NCI-H2081 treated with DMSO at 0.1 percent for 48 hours (cell line): ENCODE data around the gene VASH2.

Source experiments
- DNase-seq: peaks from one replicate; lab custom pipeline; 2025; lab: John Stamatoyannopoulos, UW

The VASH2 gene

DNA sequence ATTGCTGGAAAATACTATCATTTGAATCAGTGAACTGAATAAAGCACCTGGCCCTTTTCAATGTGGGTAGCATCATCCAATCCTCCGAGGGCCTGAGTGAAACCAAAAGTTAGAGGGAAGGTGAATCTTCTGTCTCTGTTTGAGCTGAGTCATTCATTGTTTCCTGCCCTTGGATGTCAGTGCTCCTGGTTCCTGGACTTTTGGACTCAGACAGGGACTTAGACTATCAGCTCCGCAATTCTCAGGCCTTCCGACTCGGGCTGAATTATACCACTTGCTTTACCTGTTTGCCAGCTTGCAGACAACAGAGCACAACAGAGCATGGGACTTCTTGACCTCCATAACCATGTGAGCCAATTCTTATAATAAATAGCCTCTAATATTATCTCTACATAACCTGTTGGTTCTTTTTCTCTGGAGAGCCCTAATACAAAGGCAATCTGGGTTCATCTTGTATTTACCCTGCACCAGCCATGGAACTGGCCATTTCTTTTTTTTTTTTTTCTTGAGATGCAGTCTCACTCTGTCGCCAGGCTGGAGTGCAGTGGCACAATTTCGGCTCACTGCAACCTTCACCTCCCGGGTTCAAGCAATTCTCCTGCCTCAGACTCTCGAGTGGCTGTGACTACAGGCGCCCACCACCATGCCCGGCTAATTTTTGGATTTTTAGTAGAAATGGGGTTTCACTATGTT, 19.2 kb upstream of the VASH2 start:
- DNase-seq: no peak

DNA sequence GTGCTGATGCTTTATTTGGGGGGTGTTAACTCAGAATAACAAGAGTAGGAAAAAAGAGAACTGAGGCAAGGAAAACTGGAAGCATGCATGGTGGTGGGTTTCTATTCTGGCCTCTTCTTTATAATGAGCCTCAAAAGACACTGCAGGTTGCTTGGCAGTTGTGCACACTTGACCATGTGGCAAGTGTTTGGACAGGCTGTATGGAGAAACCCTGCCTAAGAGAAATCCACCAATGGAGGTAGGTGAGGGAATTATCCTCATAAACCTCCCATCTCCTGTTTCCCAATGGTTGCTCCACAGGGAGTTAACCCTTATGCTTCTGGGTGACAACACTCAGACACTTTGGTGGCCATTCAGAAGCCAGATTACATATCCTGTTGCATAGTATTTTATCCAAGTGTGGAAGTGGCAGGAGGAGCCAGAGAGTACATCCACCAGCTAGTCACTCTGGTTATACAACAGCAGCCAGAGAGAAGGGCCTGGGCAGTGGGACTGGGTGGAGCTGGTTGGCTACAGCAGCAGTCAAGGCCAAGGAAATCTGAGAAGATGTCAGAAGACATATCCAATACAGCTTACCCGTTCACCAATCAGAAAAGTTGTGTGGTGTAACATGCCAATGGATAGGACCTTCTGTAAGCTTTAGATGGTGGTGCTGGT, 16.4 kb upstream of the VASH2 start:
- no peak for DNase-seq

DNA sequence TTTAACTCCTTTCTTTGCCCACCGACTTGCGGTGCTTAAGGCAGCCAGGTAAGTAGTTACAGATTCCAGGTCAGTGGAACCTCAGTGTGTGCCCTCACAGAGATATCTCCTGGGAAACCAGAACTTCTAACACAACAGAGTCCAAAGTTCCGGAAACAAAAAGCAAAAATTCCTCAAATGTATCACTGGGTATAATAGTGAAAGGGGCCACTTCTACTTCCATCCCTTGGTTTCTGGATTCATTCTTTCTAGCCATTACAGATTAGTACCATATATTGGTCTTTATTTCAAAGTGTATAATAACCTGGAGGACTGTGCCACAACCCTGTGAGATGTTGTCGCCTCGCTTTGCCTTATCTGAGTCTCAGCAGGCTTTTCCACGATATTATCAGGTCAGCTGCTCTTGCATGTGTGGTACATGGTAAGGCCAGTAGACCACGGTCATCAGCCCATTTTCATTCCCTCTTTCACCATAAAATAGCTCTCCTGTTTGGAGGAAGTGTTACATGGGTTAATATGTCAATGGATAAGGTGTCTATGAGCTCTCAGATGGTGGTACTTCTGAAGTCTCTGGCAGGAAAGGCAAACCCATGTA, 14.9 kb upstream of the VASH2 start:
- no peak for DNase-seq

DNA sequence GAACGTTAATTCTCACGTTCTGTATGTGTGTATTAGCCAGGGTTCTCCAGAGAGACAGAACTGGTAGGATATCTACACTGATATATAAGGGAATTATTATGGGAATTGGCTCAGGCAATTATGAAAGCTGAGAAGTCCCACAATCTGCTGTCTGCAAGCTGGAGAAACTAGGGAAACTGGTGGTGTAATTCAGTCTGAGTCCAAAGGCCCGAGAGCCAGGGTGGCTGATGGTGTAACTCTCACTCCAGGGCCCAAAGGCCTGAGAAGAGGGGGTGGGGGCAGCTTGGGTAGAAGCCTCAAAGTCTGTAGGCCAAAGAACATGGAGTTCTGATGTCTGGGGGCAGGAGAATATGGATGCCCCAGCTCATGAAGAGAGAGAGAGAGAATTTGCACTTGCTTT, 13.3 kb upstream of the VASH2 start:
- DNase-seq: no peak

DNA sequence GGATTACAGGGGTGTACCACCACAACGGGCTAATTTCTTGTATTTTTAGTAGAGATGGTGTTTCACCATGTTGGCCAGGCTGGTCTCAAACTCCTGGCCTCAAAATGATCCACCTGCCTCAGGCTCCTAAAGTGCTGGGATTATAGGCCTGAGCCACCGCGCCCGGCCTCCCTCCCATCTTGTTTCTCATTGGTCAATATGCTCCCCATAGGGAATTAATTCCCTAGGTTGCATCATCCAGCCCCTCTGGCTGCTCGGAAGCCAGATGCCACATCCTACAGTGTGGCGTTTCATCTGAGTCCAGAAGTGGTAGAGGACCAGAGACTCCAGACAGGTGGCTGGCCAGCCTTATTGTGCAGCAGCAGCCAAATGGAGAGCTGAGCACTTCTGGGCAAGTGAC, 11.5 kb upstream of the VASH2 start:
- DNase-seq: no peak

DNA sequence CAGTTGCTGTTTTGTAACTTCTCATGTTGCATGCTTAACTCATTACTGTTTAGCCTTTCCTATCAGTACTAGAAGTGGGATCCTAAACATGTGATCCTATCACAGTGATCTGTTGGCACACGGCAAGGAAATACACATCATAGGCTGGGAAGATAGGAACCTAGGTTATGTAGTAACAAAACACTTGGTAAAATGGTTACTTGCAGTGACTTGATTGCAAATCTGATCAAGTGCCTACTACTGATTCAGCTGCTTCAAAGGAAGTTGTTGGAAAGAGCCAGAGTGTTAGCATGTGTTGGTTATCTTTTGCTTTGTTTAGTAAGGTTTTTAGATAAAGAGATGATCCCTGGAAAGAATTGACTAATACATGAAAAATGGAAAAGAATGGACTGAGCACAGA, 8.9 kb upstream of the VASH2 start:
- DNase-seq: no peak

DNA sequence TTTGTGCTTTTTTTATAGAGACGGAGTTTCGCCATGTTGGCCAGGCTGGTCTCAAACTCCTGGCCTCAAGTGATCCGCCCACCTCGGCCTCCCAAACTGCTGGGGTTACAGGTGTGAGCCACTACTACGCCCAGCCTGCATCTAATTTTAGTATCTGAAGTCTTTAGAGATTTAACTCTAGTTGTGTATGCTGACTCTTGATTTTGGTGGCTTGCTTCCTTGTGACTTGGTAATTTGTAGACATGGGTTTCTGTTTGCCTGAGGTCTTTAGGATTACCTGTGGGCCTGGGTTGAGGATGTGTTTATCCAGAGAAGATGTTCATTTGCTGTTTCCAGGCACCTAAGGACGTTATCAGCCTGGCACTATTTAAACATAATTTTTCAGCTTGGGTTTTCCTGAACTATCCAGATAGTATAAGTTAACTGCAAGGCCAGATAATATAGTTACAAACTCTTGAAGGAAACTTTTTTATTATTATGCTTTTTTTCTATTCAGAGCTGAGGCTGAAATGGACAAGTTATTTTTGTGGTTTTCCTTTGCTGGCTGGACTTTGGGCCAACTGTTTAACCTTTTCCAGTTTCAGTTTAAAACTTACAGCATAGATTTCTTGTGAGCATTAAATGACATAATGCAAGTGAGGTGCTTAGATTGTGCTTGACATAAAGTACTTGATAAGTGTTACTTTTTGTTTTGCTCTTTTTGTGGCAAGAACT, 7.5 kb upstream of the VASH2 start:
- DNase-seq: no peak

DNA sequence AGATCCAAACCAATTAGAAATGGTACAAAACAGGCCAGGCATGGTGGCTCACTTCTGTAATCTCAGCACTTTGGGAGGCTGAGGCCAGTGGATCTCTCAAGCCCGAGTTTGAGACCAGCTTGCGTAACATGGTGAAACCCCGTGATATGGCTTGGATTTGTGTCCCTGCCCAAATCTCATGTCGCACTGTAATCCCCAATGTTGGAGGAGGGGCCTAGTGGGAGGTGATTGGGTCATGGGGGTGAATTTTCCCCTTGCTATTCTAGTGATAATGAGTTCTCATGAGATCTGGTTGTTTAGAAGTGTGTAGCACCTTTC, 7.0 kb upstream of the VASH2 start:
- no peak for DNase-seq

DNA sequence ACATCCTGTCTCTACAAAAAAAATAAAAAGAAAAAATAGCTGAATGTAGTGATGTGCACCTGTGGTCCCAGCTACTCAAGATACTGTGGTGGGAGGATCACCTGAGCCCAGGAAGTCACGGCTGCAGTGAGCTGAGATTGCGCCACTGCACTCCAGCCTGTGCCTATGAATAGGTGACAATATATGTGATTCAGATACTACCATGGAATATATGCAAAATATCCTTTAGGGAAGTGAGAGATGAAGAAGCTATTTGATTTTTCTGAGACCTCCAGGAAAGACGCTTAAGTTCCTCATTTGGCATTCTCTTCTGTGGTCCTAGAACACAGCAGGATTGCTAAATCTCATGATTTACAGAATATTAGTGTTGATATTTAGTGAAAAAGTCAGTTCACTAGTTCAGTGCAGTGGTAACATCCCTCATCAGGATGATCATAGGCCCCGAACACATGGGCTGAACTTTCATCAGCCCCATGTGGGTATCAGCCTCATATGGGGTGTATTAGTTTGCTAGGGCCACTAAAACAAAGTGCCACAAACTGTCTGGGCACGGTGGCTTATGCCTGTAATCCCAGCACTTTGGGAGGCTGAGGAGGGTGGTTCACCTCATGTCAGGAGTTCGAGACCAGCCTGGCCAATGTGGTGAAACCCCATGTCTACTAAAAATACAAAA, 6.0 kb upstream of the VASH2 start:
- DNase-seq: no peak

DNA sequence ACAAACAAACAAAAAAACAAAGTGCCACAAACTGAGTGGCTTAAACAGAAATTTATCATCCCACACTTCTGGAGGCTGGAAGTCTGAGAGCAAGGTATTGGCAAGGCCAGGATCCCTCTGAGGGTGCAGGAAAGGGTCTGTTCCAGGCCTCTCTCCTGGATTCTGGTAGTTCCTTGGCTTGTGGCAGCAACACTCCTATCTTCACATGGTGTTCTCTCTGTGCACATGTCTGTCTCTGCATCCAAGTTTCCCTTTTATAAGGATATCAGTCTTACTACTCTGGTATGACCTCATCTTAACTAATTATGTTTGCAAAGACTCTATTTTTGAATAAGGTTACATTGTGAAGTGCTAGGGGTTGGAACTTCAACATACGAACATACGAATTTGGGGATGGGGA, 5.3 kb upstream of the VASH2 start:
- DNase-seq: no peak

DNA sequence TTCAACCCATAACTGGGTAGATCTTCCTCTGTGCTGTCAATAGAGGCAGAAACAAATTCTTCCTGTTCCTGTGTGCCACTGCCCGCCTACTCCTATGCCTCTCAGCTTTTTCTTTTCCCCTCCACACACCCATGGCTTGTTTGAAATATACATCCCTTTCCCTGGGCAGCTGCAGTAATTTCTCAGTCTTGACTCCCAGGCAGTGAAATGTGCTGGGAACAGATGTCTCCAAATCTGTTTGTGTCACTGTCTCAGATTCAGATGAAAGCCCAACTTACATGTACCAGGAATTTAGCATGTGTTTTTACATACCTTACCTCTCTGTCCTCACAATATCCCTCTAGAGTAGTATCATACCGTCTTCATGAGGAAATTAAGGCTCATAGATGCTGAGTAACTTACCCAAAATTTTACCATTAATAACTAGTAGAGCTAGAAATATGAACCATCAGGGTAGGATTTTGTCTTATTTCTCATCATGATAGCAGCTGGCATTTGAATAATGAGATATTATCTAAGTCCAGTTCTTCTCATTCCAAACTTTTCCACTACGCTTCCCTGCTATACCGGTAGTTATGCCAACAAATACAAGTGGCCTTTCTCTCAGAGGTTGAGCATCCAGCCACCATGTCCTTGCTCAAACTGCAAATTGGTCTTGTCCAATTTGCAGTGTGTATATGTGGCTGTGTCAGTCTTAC, 4.7 kb upstream of the VASH2 start:
- no peak for DNase-seq

DNA sequence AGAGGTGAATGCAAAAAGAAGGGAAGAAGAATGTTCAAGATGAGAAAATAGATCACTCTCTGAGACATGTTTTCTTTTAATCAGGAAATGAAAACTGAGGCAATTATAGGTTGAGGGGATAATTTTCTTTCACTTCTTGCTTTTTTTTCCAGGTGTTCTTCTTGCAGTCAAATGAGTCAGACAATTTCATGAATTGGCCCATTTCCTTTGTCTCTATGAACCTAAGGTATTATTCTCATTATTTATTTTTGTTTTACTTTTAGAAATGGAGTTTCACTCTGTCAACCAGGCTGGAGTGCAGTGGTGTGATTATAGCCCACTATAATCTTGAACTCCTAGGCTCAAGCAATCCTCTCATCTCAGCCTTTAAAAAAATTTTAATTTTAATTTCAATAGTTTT, 3.5 kb upstream of the VASH2 start:
- no peak for DNase-seq

DNA sequence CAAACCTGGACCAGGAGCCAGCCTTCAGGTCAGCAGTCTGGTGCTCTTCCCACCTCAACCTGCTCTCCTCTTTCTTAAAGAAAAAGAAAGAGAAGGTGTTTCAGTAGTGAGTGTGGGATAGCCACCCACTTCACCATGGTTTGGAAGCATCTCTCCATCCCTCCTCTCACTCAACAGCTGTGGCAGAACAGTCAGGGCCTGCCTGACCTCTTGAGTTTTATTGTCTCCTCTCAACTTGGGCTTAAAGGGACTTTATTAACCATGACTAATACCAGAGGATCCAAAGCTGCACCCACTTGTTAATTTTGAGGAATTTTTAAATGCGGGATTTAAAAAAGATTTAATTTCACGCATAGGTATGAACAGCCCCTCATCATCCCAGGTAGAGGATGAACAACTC, 570 bp upstream of the VASH2 start:
- no peak for DNase-seq

DNA sequence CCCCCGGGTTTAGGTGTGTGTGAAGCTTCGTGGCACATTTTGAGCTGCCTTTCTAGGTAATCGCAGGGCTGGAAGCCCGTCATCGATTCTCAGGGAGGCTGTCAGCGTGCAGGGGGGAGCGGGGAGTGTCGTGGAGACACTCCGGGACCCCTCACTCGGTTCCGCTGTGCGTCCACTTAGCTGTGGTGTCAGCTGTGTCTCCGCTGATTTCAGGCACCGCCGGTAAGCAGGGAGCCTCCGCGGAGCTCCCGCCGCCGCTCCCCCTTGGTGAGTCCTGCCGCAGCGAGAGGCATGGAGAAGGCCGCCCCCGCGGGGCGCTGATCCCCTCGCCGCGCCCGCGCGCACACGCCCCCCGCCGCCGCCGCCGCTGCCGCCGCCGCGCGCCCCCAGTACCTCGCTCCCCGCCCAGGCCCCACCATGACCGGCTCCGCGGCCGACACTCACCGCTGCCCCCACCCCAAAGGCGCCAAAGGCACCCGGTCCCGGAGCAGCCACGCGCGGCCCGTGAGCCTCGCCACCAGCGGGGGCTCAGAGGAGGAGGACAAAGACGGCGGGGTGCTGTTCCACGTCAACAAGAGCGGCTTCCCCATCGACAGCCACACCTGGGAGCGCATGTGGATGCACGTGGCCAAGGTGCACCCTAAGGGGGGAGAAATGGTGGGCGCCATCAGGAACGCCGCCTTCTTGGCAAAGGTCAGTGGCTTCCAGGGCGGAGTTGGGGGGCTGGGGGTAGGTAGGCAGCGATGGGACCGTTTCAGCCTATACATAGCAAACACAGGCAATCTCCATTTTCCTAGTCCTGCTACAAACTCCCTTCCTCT, 995 bp downstream of the VASH2 start:
- no peak for DNase-seq

DNA sequence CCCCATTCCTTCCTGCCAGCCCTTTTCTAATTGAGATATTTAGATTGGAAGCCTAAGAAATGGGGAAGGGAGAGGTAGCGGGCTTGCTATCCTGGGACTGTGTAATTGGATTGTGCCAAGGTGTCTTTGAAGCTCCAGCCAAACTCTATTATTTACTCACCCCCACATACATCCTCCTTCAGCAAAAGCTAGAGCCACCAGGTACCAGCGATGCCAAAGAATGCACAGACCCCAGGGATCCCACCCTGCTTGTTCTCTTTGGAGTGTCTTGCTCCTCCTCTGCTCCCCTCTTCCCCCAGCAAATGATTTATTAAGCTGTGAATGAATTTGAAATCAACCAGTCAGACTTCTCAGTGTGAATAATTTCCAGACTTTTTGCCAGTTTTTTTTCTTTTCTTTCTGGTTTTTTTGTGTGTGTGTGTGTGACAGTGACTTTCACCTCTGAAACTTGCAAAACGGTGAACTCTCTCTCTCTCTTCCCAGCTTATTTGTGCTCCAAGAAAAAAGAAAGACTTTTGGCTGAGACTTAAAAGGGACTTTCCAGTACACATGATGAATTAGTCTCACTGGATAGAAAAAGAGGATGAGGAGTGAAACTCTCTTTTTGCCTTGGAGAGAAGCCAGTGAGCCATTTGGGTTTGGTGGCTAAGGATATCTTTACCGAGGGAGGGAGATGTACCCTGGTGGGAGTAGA, 1.8 kb downstream of the VASH2 start:
- DNase-seq: no peak

DNA sequence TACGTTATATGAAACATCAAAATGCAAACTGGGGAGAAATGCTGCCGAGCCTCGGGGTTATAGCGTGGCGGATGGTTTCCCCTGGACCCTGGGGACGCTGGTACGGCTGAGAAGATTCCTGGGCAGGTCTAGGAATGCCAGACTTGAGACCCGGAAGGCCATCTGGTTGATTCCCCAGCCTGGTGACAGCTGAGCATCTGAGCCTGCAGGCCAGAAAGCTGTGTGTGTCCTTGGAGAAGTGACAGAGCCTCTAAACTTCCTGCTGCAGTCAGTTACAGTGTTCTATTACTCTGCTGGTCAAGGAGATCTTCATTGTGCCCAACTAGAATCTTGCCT, 2.3 kb downstream of the VASH2 start:
- DNase-seq: no peak

DNA sequence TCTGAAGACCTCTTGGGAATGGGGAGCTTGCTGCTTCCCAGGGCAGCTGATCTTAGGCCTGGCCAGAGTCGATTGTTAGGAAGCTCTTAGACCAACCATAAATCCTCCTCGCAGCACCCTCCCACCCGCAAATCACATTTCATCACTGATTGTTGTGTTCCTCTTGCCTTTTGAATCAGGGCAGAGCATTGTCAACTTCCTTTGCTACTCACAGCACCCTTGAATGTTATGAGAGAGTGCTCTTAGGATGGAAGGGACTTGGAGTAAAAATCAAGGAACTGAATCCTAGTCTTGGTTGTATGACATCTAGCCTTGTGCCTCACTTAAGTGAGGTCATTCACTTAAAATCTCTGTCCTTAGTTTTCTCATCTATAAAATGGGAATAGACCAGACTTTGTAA, 3.0 kb downstream of the VASH2 start:
- DNase-seq: no peak

DNA sequence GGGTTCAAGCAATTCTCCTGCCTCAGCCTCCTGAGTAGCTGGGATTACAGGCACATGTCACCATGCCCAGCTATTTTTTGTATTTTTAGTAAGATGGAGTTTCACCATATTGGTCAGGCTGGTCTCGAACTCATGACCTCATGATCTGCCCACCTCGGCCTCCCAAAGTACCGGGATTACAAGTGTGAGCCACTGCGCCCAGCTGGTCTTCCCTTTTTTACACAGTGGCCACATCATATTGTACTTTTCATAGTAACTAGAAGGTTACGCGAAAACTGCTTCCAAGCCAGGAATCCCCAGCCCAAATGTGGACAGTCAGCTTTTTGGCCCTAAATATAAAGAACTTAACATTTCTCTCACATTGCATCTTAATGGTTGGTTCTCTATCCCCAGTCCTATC, 4.2 kb downstream of the VASH2 start:
- DNase-seq: no peak

DNA sequence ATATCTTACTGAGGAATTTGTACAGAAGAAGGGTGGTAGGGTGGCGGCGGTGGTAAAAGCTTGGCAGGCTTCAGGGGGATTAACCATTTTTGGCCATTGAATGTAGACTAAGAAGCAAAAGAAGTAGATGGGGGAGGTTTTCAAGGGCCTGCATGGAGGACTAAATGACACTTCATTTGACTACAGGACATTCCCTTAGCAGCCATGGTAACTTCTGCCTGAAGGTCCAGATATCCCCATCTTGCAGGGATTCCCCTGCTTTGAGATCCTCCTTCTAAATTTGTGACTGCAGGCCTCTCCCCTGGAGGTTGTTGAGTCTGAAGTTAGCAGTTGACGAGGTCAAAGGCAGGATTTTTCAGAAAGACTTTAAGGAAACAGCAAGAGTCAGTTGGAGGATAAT, 4.8 kb downstream of the VASH2 start:
- DNase-seq: no peak

DNA sequence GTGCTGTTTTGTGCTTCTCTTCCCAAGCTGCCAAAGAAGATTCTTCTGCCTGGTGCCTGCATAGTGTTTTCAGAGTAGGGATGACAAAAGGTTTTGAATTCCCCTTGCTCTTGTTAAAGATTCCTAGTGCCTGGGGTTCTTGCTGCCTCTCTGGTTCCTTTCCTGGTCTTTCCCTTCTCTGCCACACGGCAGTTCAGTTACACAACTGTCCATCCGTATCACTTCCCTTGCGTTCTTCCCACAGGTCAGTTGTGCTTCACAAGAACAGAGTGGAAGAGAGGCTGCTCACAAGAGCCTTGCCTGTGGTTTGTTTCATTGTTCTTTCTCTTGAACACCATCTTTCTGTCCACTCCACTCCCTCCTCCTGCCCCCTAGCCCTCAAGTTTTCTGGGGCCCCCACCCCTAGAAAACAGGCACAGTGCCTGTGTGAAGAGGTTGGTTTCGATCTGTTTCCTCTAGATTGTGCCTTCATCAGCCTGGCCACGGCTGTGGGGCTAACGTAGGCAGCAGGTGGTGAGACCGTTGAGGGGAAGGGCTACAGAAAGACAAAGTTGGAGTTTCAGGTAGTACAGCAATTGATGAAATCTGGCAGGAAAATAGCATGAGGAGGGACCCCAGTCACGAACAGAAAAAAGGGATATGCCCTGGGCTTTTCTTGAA, 5.8 kb downstream of the VASH2 start:
- no peak for DNase-seq
